GM23338 (cell line): ENCODE results near the gene EVX2. TPM values are rescaled to one million over a fixed set of nuclear protein-coding genes. Genes with fewer than 3 reads are reported as not detected.

Source experiments
- ATAC-seq: fragments of 200-7000 bp; cut with Tn5 transposase; 3 replicates; pipeline ENCODE4 v1.9.1; 2020
- DNase-seq: peaks from one replicate; pipeline ENCODE4 v3.0.0-alpha.2; 2015; ENCODE audit warnings: low spot score
- H2AFZ ChIP-seq: fragments of 200-600 bp; sonication (generic); 2 replicates; pipeline ENCODE4 v1.8.0; 2016; ENCODE audit warnings: antibody characterized with exemption, mild to moderate bottlenecking, moderate library complexity
- H3F3A ChIP-seq: fragments of 200-600 bp; sonication (generic); replicated peaks from 2 replicates; pipeline ENCODE4 v1.8.0; 2017; ENCODE audit warnings: antibody characterized with exemption, mixed run types, low read depth
- H3K27ac ChIP-seq: fragments of 200-600 bp; sonication (generic); 2 replicates; pipeline ENCODE4 v1.6.1; 2016; ENCODE audit warnings: low read depth
- H3K27me3 ChIP-seq: fragments of 200-600 bp; sonication (generic); 2 replicates; pipeline ENCODE4 v1.8.0; 2016; ENCODE audit warnings: mild to moderate bottlenecking, mixed run types, moderate library complexity; ENCODE audit not compliant: insufficient read depth
- H3K36me3 ChIP-seq: fragments of 200-600 bp; sonication (generic); 2 replicates; pipeline ENCODE4 v1.8.0; 2016; ENCODE audit warnings: mild to moderate bottlenecking; ENCODE audit not compliant: insufficient read depth
- H3K4me1 ChIP-seq: fragments of 200-600 bp; sonication (generic); 2 replicates; pipeline ENCODE4 v1.8.0; 2016; ENCODE audit warnings: mild to moderate bottlenecking, moderate library complexity; ENCODE audit not compliant: insufficient read depth
- H3K4me2 ChIP-seq: fragments of 200-600 bp; sonication (generic); 2 replicates; pipeline ENCODE4 v1.7.1; 2017; ENCODE audit warnings: mixed run types
- H3K4me3 ChIP-seq: fragments of 200-600 bp; sonication (generic); 2 replicates; pipeline ENCODE4 v1.6.1; 2016; ENCODE audit warnings: mixed run types
- H3K79me2 ChIP-seq: fragments of 200-600 bp; sonication (generic); replicated peaks from 2 replicates; pipeline ENCODE4 v1.8.0; 2017; ENCODE audit warnings: mild to moderate bottlenecking; ENCODE audit not compliant: insufficient read depth
- H3K9me2 ChIP-seq: fragments of 200-600 bp; sonication (generic); 2 replicates; pipeline ENCODE4 v1.8.0; 2017; ENCODE audit not compliant: insufficient read depth
- H4K20me1 ChIP-seq: fragments of 200-600 bp; sonication (generic); replicated peaks from 2 replicates; pipeline ENCODE4 v1.8.0; 2017; ENCODE audit warnings: mild to moderate bottlenecking; ENCODE audit not compliant: insufficient read depth
- H3K27ac Mint-ChIP-seq: 2 replicates; pipeline ENCODE4 v1.8.0; 2020; ENCODE audit warnings: inconsistent platforms, mild to moderate bottlenecking, moderate library complexity, mixed read lengths
- H3K27me3 Mint-ChIP-seq: 3 replicates; pipeline ENCODE4 v1.8.0; 2022; ENCODE audit warnings: low read depth, mild to moderate bottlenecking, moderate library complexity, mixed read lengths, inconsistent platforms; ENCODE audit not compliant: insufficient read depth, poor library complexity
- H3K36me3 Mint-ChIP-seq: 3 replicates; pipeline ENCODE4 v1.8.0; 2021; ENCODE audit warnings: low read depth, mild to moderate bottlenecking, inconsistent platforms, moderate library complexity, mixed read lengths
- H3K4me1 Mint-ChIP-seq: 3 replicates; pipeline ENCODE4 v1.8.0; 2020; ENCODE audit warnings: mild to moderate bottlenecking, inconsistent platforms, mixed read lengths
- H3K4me3 Mint-ChIP-seq: 3 replicates; pipeline ENCODE4 v1.8.0; 2021; ENCODE audit warnings: moderate library complexity, mild to moderate bottlenecking, inconsistent platforms, mixed read lengths
- H3K9me3 Mint-ChIP-seq: 3 replicates; pipeline ENCODE4 v1.8.0; 2020; ENCODE audit warnings: moderate library complexity, mild to moderate bottlenecking, inconsistent platforms, mixed read lengths
- CREB1 ChIP-seq: fragments of 250-450 bp; sonication (Bioruptor Pico); IDR thresholded peaks from 2 replicates; pipeline ENCODE4 v1.5.0; 2020; ENCODE audit warnings: low read depth, mild to moderate bottlenecking, moderate library complexity
- CTCF ChIP-seq, 2 experiments: fragments of 200-600 bp in 1 of 2; sonication (generic) in 1 of 2; conservative IDR thresholded peaks; 2 replicates each; pipeline versions ENCODE4 v1.5.1 to v1.6.1; 2016 to 2017; ENCODE audit warnings: antibody characterized with exemption in 2 of 2, low read depth in 2 of 2, mild to moderate bottlenecking in 2 of 2, moderate library complexity in 1 of 2
- EZH2 ChIP-seq: fragments of 200-600 bp; sonication (generic); IDR thresholded peaks from one replicate; pipeline ENCODE4 v1.8.0; 2017; ENCODE audit warnings: antibody characterized with exemption, mild to moderate bottlenecking, low read depth; ENCODE audit not compliant: unreplicated experiment
- POLR2AphosphoS5 ChIP-seq: IDR thresholded peaks from 2 replicates; pipeline ENCODE4 v1.6.1; 2016; ENCODE audit warnings: antibody characterized with exemption, low read depth
- REST ChIP-seq: IDR thresholded peaks from one replicate; pipeline ENCODE4 v1.6.1; 2018; ENCODE audit warnings: antibody characterized with exemption; ENCODE audit not compliant: unreplicated experiment
- ZNF462 ChIP-seq: fragments of 250-450 bp; sonication (Bioruptor Pico); IDR thresholded peaks from 2 replicates; pipeline ENCODE4 v1.5.0; 2020; ENCODE audit warnings: mild to moderate bottlenecking, moderate library complexity
- polyA plus RNA-seq: library from polyadenylated mRNA; unstranded; fragments of >200 nt; fragmentation: Nextera tagmentation; extraction: Ambion mirVana; gene quantifications from 2 replicates; pipeline ENCODE4 v1.2.1, GENCODE V29; 2016
- total RNA-seq: library from RNA; depleted of rRNA; stranded (reverse); fragments of >200 nt; shearing (Covaris generic); gene quantifications from 2 replicates; pipeline ENCODE4 v1.2.3, GENCODE V29; 2014

The EVX2 gene
- total and polyA plus RNA-seq, 2 experiments from 2014 or later, result 0.03 TPM; not detected in 1

- Histone ChIP-seq H3K36me3 (no peaks in the 10 kb centered on the region), H2AFZ (no peak overlapping the region), H3K79me2 (no peaks in the 10 kb centered on the region), H3K4me1 (peaks cover 56% of the 10 kb centered on the region), H3F3A (peaks cover 46% of the 10 kb centered on the region), H3K27ac (no peak overlapping the region), H3K9me2 (no peaks in the 10 kb centered on the region), H3K4me2 (no peak overlapping the region), H3K27me3 (peaks cover 99% of the 10 kb centered on the region), H3K4me3 (no peak overlapping the region), H4K20me1 (peaks cover 40% of the 10 kb centered on the region)
- Mint-ChIP-seq H3K4me1 (peaks cover 25% of the 10 kb centered on the region), H3K27me3 (peaks cover 95% of the 10 kb centered on the region), H3K27ac (no peak overlapping the region), H3K4me3 (no peak overlapping the region), H3K36me3 (no peaks in the 10 kb centered on the region; the same call in 2 of the 3 replicates), H3K9me3 (peaks cover 7% of the 10 kb centered on the region; the same call in 2 of the 3 replicates)
- DNase-seq (peak; percentile 11), ATAC-seq (no peak)
- TF ChIP-seq CTCF (conservative IDR thresholded peaks at IDR 0.05; ENCODE audit: low read depth in 2 of 2) (no peak), POLR2AphosphoS5 (no peak), ZNF462 (CRISPR knock-in tag) (no peak), REST (no peak), EZH2 (peak; percentile 61), CREB1 (CRISPR knock-in tag) (no peak)
Observed at GRCh38 chr2:176090862-176091261, 7.1 kb upstream of the EVX2 start.
